A549 (cell line): Measurements from ENCODE around the gene EAF1. TPM values are rescaled to one million over a fixed set of nuclear protein-coding genes. Genes with fewer than 3 reads are reported as not detected.

Experiments used
- ATAC-seq, 2 experiments: fragments of 200-7000 bp in 1 of 2; fragments of >200 bp in 1 of 2; cut with Nextera tagmentation in 1 of 2; cut with Tn5 transposase in 1 of 2; 3 replicates each; pipeline versions ENCODE4 v1.8.0 to v1.9.1; 2018 to 2020; ENCODE audit warnings: mild to moderate bottlenecking in 1 of 2, moderate library complexity in 1 of 2
- CTCF ChIA-PET: fragments of 300-600 bp; sonication (Branson Sonifier 250); formaldehyde crosslinking; extraction: SDS; loops from one replicate; lab custom pipeline; 2021; ENCODE audit warnings: antibody characterized with exemption, inconsistent platforms; lab: Yijun Ruan, JAX
- POLR2A ChIA-PET: fragments of 350-600 bp; formaldehyde crosslinking; extraction: SDS; loops from one replicate; lab custom pipeline; 2021; ENCODE audit warnings: antibody characterized with exemption, inconsistent platforms; lab: Yijun Ruan, JAX
- DNase-seq, 2 experiments: peaks; one replicate each; pipeline versions ENCODE4 v3.0.0 to v3.0.0-alpha.2; 2011 to 2016; ENCODE audit warnings: low read depth in 1 of 2, low spot score in 1 of 2
- FAIRE-seq: peaks from 2 replicates; lab custom pipeline; 2011; peaks lifted over from hg19 to GRCh38; lab: Jason Lieb, UNC
- H3K27ac ChIP-seq, 2 experiments: fragments of >200 bp; sonication (Bioruptor Twin); formaldehyde crosslinking; 3 replicates each; pipeline ENCODE4 v1.5.1; 2016 to 2017
- H3K4me1 ChIP-seq: fragments of >200 bp; sonication (Bioruptor Twin); formaldehyde crosslinking; 3 replicates; pipeline ENCODE4 v1.6.1; 2016
- H3K4me2 ChIP-seq: fragments of >200 bp; sonication (Bioruptor Twin); formaldehyde crosslinking; 3 replicates; pipeline ENCODE4 v1.6.1; 2016
- H3K4me3 ChIP-seq: fragments of >200 bp; sonication (Bioruptor Twin); formaldehyde crosslinking; 3 replicates; pipeline ENCODE4 v1.5.1; 2016
- H3K9me3 ChIP-seq: fragments of >200 bp; sonication (Bioruptor Twin); formaldehyde crosslinking; 3 replicates; pipeline ENCODE4 v1.6.1; 2016
- CBX2 ChIP-seq: fragments of 200-600 bp; sonication (generic); IDR thresholded peaks from 2 replicates; pipeline ENCODE4 v1.6.1; 2016; ENCODE audit warnings: low read depth, mild to moderate bottlenecking, borderline replicate concordance
- CBX8 ChIP-seq: fragments of 200-600 bp; sonication (generic); IDR thresholded peaks from 2 replicates; pipeline ENCODE4 v1.6.1; 2016
- EHMT2 ChIP-seq: fragments of 200-600 bp; sonication (generic); IDR thresholded peaks from 2 replicates; pipeline ENCODE4 v1.6.1; 2016; ENCODE audit warnings: antibody characterized with exemption, low read depth, mild to moderate bottlenecking, moderate library complexity
- EP300 ChIP-seq, 2 experiments: fragments of >200 bp; sonication (Bioruptor Twin); formaldehyde crosslinking; IDR thresholded peaks; 2 replicates in 1 of 2; 3 replicates in 1 of 2; pipeline ENCODE4 v1.6.1; 2016 to 2017
- FOSB ChIP-seq: fragments of 250-450 bp; sonication (Bioruptor Pico); IDR thresholded peaks from 2 replicates; pipeline ENCODE4 v1.5.0; 2020; ENCODE audit warnings: mild to moderate bottlenecking, moderate library complexity
- GATA3 ChIP-seq: IDR thresholded peaks from 2 replicates; pipeline ENCODE4 v1.6.1; 2012; ENCODE audit warnings: borderline replicate concordance
- HDAC2 ChIP-seq: fragments of 200-600 bp; sonication (generic); IDR thresholded peaks from 2 replicates; pipeline ENCODE4 v1.6.1; 2016
- HOXB5 ChIP-seq: fragments of 250-450 bp; sonication (Bioruptor Pico); IDR thresholded peaks from 2 replicates; pipeline ENCODE4 v1.5.0; 2020; ENCODE audit warnings: mild to moderate bottlenecking, moderate library complexity
- JUNB ChIP-seq: fragments of >200 bp; sonication (Bioruptor Twin); formaldehyde crosslinking; IDR thresholded peaks from 2 replicates; pipeline ENCODE4 v1.6.1; 2016
- KDM5A ChIP-seq: fragments of 200-600 bp; sonication (generic); IDR thresholded peaks from 2 replicates; pipeline ENCODE4 v1.6.1; 2016; ENCODE audit warnings: antibody characterized with exemption, mild to moderate bottlenecking
- MAZ ChIP-seq: fragments of 150-350 bp; IDR thresholded peaks from 2 replicates; pipeline ENCODE4 v1.6.1; 2014; ENCODE audit warnings: antibody characterized with exemption, low read depth, low read length, borderline replicate concordance
- RAD21 ChIP-seq, 2 experiments: fragments of >200 bp in 1 of 2; sonication (Bioruptor Twin) in 1 of 2; formaldehyde crosslinking in 1 of 2; IDR thresholded peaks in 1 of 2; conservative IDR thresholded peaks in 1 of 2; 2 replicates in 1 of 2; 3 replicates in 1 of 2; pipeline ENCODE4 v1.6.1; 2012 to 2018; ENCODE audit warnings: inconsistent platforms in 1 of 2
- SMC3 ChIP-seq: fragments of >200 bp; sonication (Bioruptor Twin); formaldehyde crosslinking; IDR thresholded peaks from 3 replicates; pipeline ENCODE4 v1.6.1; 2018; ENCODE audit warnings: inconsistent platforms
- SREBF2 ChIP-seq: fragments of 450-650 bp; IDR thresholded peaks from 2 replicates; pipeline ENCODE4 v1.6.1; 2014; ENCODE audit warnings: mild to moderate bottlenecking, moderate library complexity
- TP53 ChIP-seq: fragments of 250-450 bp; sonication (Bioruptor Pico); IDR thresholded peaks from 2 replicates; pipeline ENCODE4 v1.5.0; 2021; ENCODE audit warnings: mild to moderate bottlenecking, moderate library complexity
- ZNF302 ChIP-seq: fragments of 250-450 bp; sonication (Bioruptor Pico); IDR thresholded peaks from 2 replicates; pipeline ENCODE4 v1.9.0; 2021; ENCODE audit warnings: inconsistent platforms, mild to moderate bottlenecking, moderate library complexity
- whole genome bisulfite sequencing: methylation state at CpG from one replicate; pipeline ENCODE4 v1.1.6; 2017; ENCODE audit errors: missing lambda C conversion rate; 5-methylcytosine and 5-hydroxymethylcytosine counted together
- polyA plus RNA-seq, 4 experiments: library from polyadenylated mRNA; depleted of rRNA in 3 of 4; stranded (reverse); fragments of >200 nt; fragmentation: RNase III in 1 of 4; extraction: RNeasy Plus Mini Kit Qiagen cat#74134 plus additional on column Dnase treatment in 1 of 4; gene quantifications; 2 replicates in 3 of 4; 3 replicates in 1 of 4; pipeline ENCODE4 v1.2.3, GENCODE V29; 2011 to 2017
- TF ChIP-seq, protein P1 (sequence below): fragments of >200 bp; sonication (Bioruptor Twin); formaldehyde crosslinking; IDR thresholded peaks from 3 replicates; pipeline ENCODE4 v1.5.1; 2016
- TF ChIP-seq, protein P2 (sequence below): fragments of 250-450 bp; sonication (Bioruptor Pico); IDR thresholded peaks from 2 replicates; pipeline ENCODE4 v1.5.0; 2021; ENCODE audit warnings: mild to moderate bottlenecking, moderate library complexity, borderline replicate concordance
- TF ChIP-seq, protein P3 (sequence below): fragments of >200 bp; sonication (Bioruptor Twin); formaldehyde crosslinking; IDR thresholded peaks from 3 replicates; pipeline ENCODE4 v1.6.1; 2016
- TF ChIP-seq, protein P4 (sequence below): fragments of 450-650 bp; IDR thresholded peaks from 2 replicates; pipeline ENCODE4 v1.6.1; 2014; ENCODE audit warnings: antibody characterized with exemption

Gene EAF1
- polyA plus RNA-seq, 2 of the 4 experiments (the other 2 are of a cell fraction): 13.9 to 20.7 TPM

DNA sequence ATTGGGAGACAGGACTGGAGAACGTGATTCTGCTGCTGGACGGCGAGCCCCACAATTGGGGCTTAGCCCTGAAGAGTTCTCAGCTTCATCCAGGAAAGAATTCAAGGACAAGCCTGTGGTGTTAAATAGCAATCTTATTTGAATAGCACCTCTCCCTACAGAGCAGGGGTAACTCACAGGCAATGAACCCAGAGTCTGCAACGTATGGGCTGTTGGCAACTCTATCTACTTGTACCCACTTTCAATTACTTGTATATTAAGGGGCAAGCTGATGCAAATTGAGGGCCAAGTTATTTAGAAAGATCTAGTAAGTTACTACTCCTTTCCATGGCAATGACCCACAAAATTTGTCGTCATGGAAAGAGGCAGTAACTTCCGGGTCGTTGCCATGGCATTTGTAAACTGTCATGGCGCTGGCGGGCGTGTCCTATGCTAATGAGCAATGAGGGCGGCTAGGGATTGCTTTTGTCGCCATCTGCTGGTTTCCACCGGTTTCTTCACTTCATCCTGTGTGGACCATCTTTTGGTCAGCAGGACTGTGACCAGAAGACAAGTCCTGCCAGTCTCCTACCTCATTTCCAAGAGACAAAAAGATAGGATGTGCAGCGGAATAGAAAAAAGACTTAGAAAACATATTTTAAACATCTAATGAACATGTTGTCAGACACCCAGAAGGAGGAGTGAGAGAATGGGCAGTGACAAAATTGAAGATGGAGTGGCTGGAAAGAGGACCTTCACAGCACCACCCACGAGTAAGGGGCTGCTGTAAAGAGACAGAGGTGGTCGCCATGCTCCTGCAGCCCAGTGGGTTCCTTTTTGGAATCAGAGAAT is 49.2 kb upstream of the EAF1 start (continued):
- TF ChIP-seq, protein P1, sequence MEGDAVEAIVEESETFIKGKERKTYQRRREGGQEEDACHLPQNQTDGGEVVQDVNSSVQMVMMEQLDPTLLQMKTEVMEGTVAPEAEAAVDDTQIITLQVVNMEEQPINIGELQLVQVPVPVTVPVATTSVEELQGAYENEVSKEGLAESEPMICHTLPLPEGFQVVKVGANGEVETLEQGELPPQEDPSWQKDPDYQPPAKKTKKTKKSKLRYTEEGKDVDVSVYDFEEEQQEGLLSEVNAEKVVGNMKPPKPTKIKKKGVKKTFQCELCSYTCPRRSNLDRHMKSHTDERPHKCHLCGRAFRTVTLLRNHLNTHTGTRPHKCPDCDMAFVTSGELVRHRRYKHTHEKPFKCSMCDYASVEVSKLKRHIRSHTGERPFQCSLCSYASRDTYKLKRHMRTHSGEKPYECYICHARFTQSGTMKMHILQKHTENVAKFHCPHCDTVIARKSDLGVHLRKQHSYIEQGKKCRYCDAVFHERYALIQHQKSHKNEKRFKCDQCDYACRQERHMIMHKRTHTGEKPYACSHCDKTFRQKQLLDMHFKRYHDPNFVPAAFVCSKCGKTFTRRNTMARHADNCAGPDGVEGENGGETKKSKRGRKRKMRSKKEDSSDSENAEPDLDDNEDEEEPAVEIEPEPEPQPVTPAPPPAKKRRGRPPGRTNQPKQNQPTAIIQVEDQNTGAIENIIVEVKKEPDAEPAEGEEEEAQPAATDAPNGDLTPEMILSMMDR: peak; percentile 89
- TF ChIP-seq RAD21 (conservative IDR thresholded peaks at IDR 0.05 in 1 of 2, IDR thresholded peaks at IDR 0.05 in 1 of 2) (peak; percentile 89 to 91), KDM5A (no peak), SMC3 (peak; percentile 96), ZNF302 (CRISPR knock-in tag) (no peak), JUNB (no peak), EHMT2 (no peak), EP300 (IDR thresholded peaks at IDR 0.05) (no peak), MAZ (no peak)
- TF ChIP-seq, protein P2, sequence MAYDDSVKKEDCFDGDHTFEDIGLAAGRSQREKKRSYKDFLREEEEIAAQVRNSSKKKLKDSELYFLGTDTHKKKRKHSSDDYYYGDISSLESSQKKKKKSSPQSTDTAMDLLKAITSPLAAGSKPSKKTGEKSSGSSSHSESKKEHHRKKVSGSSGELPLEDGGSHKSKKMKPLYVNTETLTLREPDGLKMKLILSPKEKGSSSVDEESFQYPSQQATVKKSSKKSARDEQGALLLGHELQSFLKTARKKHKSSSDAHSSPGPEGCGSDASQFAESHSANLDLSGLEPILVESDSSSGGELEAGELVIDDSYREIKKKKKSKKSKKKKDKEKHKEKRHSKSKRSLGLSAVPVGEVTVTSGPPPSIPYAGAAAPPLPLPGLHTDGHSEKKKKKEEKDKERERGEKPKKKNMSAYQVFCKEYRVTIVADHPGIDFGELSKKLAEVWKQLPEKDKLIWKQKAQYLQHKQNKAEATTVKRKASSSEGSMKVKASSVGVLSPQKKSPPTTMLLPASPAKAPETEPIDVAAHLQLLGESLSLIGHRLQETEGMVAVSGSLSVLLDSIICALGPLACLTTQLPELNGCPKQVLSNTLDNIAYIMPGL (CRISPR knock-in tag): no peak

DNA sequence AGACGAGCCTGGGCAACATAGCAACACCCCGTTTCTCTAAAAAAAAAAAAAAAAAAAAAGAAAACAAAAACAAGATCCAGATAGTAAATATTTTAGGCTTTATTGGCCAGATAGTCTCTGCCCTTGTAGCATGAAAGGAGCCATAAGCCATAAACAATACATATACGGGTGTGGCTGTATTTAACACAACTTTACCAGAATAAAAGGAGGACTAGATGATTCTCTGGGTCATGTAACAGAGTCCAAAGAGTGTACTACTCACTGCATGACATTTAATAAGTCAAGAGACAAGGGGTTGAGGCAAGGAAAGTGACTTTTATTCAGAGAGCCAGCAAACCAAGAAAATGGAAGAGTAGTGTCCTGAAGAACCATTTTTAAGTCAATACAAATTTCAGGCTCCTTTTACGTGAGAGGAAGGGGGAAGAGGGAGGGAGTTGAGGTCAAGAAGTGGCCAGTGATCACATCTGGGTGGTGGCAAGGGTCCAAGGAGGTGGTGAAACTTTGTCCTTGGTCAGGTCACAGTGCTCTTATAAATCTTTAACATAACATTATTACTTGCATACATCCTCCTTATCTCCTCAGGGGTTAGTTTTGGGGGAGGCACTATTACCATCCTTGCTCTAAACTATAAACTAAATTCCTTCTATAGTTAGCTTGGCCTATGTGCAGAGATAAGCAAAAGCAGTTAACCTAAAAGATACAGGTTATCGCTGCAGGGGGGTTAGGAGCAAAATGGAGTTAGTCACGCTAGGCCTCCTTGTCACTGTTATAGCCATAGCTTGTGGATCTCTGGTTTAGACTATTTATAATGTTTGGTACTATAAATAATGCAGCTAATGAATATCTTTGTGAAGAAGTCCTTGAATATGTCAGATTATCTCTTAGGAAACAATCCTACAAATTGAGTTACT is 46.2 kb upstream of the EAF1 start:
- no peak overlapping the region for H3K4me2 ChIP-seq
- POLR2A ChIA-PET: no interaction called here
- no peak overlapping the region for H3K4me3 ChIP-seq
- H3K27ac ChIP-seq: no peak overlapping the region
- ATAC-seq: no peak
- no peaks in the 10 kb centered on the region for H3K4me1 ChIP-seq
- no peak for DNase-seq
- CTCF ChIA-PET: interaction anchor here (0.7 to 7.2 kb wide), 4 partner anchors 52 to 424 kb away, joined by 3 to 145 read pairs (median 4); no protein-coding TSS in a partner anchor
- peaks cover 5% of the 10 kb centered on the region; the same call in 1 of the 3 replicates for H3K9me3 ChIP-seq
- WGBS: 50% methylated on average over 6 of the region's 6 CpGs
- no peak for FAIRE-seq
- TF ChIP-seq HDAC2 (no peak), SREBF2 (no peak), FOSB (CRISPR knock-in tag) (no peak), GATA3 (no peak), CBX8 (no peak), CBX2 (no peak), TP53 (CRISPR knock-in tag) (no peak), SMC3 (no peak), HOXB5 (CRISPR knock-in tag) (no peak)
- TF ChIP-seq, protein P3, sequence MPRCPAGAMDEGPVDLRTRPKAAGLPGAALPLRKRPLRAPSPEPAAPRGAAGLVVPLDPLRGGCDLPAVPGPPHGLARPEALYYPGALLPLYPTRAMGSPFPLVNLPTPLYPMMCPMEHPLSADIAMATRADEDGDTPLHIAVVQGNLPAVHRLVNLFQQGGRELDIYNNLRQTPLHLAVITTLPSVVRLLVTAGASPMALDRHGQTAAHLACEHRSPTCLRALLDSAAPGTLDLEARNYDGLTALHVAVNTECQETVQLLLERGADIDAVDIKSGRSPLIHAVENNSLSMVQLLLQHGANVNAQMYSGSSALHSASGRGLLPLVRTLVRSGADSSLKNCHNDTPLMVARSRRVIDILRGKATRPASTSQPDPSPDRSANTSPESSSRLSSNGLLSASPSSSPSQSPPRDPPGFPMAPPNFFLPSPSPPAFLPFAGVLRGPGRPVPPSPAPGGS: no peak
- TF ChIP-seq, protein P4, sequence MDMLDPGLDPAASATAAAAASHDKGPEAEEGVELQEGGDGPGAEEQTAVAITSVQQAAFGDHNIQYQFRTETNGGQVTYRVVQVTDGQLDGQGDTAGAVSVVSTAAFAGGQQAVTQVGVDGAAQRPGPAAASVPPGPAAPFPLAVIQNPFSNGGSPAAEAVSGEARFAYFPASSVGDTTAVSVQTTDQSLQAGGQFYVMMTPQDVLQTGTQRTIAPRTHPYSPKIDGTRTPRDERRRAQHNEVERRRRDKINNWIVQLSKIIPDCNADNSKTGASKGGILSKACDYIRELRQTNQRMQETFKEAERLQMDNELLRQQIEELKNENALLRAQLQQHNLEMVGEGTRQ: no peak
- TF ChIP-seq, all 56 proteins: peak for 0
